Measurements from ENCODE around the gene MCC. TPM values are rescaled to one million over a fixed set of nuclear protein-coding genes. Genes with fewer than 3 reads are reported as not detected.

The MCC gene
- total RNA-seq, 2 donors from 2014 or later, result 164 to 187 TPM

GRCh38 chr5:113249206-113249605 is 239.0 kb downstream of the MCC start:
- H3K9me3 Mint-ChIP-seq, result peaks cover 2% of the 10 kb centered on the region
- Histone ChIP-seq H3K9ac (ENCODE audit: extremely low read depth, low read length, poor library complexity, severe bottlenecking) (no peak overlapping the region), H3K27ac (ENCODE audit: low read depth, low read length) (no peak overlapping the region), H3K4me3 (ENCODE audit: low read length) (no peak overlapping the region), H3K27me3 (ENCODE audit: control insufficient read depth, insufficient read depth, low read length, poor library complexity, severe bottlenecking) (no peaks in the 10 kb centered on the region), H3K4me1 (ENCODE audit: control insufficient read depth, insufficient read depth, low read length) (peaks cover 25% of the 10 kb centered on the region), H3K9me3 (ENCODE audit: control insufficient read depth, low read length) (peaks cover 16% of the 10 kb centered on the region), H3K36me3 (ENCODE audit: control insufficient read depth, insufficient read depth, low read length) (peaks cover 30% of the 10 kb centered on the region)
- H3K27ac Mint-ChIP-seq, result no peak overlapping the region
- 94 to 100% methylated on average over 1 of the region's 1 CpG for WGBS, 2 experiments (ENCODE audit: insufficient coverage in 1 of 2, insufficient read length in 1 of 2)
- TF ChIP-seq CTCF (conservative IDR thresholded peaks at IDR 0.05), result no peak
- H3K4me3 Mint-ChIP-seq, result no peak overlapping the region
- H3K36me3 Mint-ChIP-seq (ENCODE audit: low read depth), result peaks cover 40% of the 10 kb centered on the region
- H3K27me3 Mint-ChIP-seq (ENCODE audit: insufficient read depth), result no peaks in the 10 kb centered on the region
- no peak for DNase-seq
- H3K4me1 Mint-ChIP-seq, result peaks cover 66% of the 10 kb centered on the region

GRCh38 chr5:113246361-113246870 is 241.8 kb downstream of the MCC start:
- peak overlapping the region; percentile 51 for H3K4me3 ChIP-seq (ENCODE audit: low read length)
- H3K27ac Mint-ChIP-seq, result peak overlapping the region; percentile 91
- H3K9me3 ChIP-seq (ENCODE audit: control insufficient read depth, low read length), result no peaks in the 10 kb centered on the region
- peaks cover 82% of the 10 kb centered on the region for H3K4me1 Mint-ChIP-seq
- H3K36me3 Mint-ChIP-seq (ENCODE audit: low read depth), result peaks cover 23% of the 10 kb centered on the region
- H3K27me3 Mint-ChIP-seq (ENCODE audit: insufficient read depth), result no peaks in the 10 kb centered on the region
- no peak for DNase-seq
- WGBS, 2 experiments (ENCODE audit: insufficient coverage in 1 of 2, insufficient read length in 1 of 2), result 59 to 68% methylated on average over 4 to 5 of the region's 5 CpGs
- no peak overlapping the region for H3K4me3 Mint-ChIP-seq
- peaks cover 37% of the 10 kb centered on the region for H3K4me1 ChIP-seq (ENCODE audit: control insufficient read depth, insufficient read depth, low read length)
- peak overlapping the region; percentile 31 for H3K27ac ChIP-seq (ENCODE audit: low read depth, low read length)
- no peaks in the 10 kb centered on the region for H3K9me3 Mint-ChIP-seq
- H3K36me3 ChIP-seq (ENCODE audit: control insufficient read depth, insufficient read depth, low read length), result peaks cover 19% of the 10 kb centered on the region
- TF ChIP-seq CTCF (conservative IDR thresholded peaks at IDR 0.05), result no peak
- H3K27me3 ChIP-seq (ENCODE audit: control insufficient read depth, insufficient read depth, low read length, poor library complexity, severe bottlenecking), result no peaks in the 10 kb centered on the region
- H3K9ac ChIP-seq (ENCODE audit: extremely low read depth, low read length, poor library complexity, severe bottlenecking), result no peak overlapping the region

- 24% methylated on average over 2 of the region's 2 CpGs; no CpG with 5 or more reads in 1 of the 2 experiments for WGBS, 2 experiments (ENCODE audit: insufficient coverage in 1 of 2, insufficient read length in 1 of 2)
- no peak for TF ChIP-seq CTCF (conservative IDR thresholded peaks at IDR 0.05)
- Histone ChIP-seq H3K9me3 (ENCODE audit: control insufficient read depth, low read length) (no peaks in the 10 kb centered on the region), H3K27ac (ENCODE audit: low read depth, low read length) (peak overlapping the region; percentile 31), H3K4me1 (ENCODE audit: control insufficient read depth, insufficient read depth, low read length) (peaks cover 37% of the 10 kb centered on the region), H3K27me3 (ENCODE audit: control insufficient read depth, insufficient read depth, low read length, poor library complexity, severe bottlenecking) (no peaks in the 10 kb centered on the region), H3K4me3 (ENCODE audit: low read length) (peak overlapping the region; percentile 51), H3K36me3 (ENCODE audit: control insufficient read depth, insufficient read depth, low read length) (peaks cover 15% of the 10 kb centered on the region), H3K9ac (ENCODE audit: extremely low read depth, low read length, poor library complexity, severe bottlenecking) (no peak overlapping the region)
- H3K4me3 Mint-ChIP-seq, result no peak overlapping the region
- no peaks in the 10 kb centered on the region for H3K9me3 Mint-ChIP-seq
- H3K27me3 Mint-ChIP-seq (ENCODE audit: insufficient read depth), result no peaks in the 10 kb centered on the region
- H3K36me3 Mint-ChIP-seq (ENCODE audit: low read depth), result peaks cover 16% of the 10 kb centered on the region
- DNase-seq, result no peak
- H3K27ac Mint-ChIP-seq, result peak overlapping the region; percentile 91
- peaks cover 78% of the 10 kb centered on the region for H3K4me1 Mint-ChIP-seq
Measured at GRCh38 chr5:113245427-113246225, 242.6 kb downstream of the MCC start.
